HK-2 (cell line): ENCODE data around the gene CD22.

Experiments used
- DNase-seq: peaks from one replicate; pipeline ENCODE4 v3.0.0-alpha.2; 2018; ENCODE audit not compliant: unreplicated experiment

The CD22 gene

DNA sequence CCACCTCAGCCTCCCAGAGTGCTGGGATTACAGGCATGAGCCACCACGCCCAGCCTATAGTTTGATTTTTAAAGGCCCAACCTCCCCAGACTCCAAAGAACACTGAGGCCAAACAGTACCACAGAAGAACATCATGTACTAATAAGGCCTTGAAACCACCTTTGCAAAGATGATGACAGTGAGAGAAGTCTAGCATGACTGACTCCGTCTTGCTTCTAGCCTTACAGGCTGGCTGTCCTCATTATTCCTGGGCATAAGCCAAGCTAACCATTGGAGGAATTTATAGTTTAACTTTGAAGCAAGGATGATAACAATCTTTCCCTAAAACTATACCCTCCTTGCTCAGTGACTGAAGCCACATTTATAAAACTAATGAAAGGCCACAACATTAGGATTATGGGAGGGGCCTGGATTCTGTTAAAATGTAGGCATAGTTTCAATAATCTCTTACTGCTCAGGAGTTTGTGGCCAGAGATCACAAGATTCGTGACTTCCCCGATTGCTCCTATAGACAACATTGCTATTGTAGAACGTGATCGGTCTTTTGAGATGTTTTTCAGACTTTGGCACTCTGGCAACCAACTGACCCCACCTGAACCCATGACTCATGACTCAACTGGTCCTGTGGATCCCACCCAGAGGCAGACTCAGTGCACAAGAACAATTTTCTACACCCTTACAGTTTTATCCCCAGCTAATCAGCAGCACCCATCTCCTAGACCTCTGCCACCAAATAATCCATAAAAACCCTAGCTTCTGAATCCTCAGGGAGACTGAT, 59.5 kb downstream of the CD22 start:
- no peak for DNase-seq

DNA sequence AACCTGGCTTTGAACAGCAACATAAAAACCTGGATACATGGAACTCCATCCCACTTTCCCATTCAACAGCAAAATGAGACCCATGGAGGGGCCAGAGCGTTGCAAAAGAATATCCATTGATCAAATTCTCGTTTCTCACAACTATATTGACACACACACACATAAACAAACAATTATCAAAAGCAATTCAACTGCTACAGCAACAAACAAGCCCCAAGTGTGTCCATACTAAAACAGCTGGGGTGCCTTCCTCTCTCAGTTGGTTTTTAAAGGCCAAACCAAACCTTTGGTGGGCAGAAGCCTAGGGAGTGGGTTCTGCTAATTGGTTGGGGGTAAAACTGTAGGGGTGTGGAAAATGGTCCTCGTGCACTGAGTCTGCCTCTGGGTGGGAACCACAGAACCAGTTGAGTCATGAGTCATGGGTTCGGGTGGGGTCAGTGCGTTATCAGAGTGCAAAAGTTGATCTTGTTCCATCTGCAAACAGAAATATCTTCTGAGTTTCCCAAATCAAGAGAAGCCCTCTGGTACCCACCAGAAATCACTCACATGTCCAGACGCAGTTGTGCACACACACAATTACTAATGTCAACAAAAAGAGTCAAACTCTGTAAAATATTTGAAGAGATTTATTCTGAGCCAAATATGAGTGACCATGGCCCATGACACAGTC, 60.3 kb downstream of the CD22 start:
- DNase-seq, result no peak

DNA sequence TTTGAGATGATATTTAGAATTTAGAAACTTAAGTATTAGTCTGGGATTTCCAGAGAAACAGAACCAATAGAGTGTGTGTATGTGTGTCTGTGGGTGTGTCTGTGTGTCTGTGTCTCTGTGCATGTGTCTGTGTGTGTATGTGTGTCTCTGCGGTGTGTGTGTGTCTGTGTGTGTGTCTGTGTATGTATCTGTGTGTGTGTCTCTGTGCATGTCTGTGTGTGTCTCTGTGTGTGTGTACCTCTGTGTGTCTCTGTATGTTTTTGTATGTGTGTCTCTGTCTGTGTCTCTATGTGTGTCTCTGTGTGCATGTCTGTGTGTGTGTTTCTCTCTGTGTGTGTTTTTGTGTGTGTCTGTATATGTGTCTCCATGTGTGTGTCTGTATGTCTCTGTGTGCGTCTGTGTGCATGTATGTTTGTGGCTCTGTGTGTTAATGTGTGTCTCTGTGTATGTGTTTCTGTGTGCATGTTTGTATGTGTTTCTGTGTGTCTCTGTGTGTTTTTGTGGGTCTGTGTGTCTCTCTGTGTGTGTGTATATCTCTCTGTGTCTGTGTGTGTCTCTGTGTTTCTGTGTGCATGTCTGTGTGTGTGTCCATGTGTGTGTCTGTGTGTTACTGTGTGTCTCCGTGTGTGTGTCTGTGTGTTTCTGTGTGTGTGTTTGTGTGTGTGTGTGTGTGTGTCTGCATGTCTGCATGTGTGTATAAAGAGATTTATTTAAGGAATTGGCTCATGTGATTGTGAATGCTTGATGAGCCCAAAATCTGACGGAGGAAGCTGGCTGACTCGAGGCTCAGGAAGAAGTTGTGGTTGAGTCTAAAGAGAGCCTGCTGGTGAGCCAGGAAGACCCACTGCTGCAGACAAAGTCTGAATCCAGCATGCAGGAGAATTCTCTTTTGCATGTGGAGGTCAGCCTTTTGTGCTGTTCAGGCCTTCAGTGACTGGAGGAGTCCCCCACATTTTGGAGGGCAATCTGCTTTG, 64.0 kb downstream of the CD22 start:
- DNase-seq, result no peak

DNA sequence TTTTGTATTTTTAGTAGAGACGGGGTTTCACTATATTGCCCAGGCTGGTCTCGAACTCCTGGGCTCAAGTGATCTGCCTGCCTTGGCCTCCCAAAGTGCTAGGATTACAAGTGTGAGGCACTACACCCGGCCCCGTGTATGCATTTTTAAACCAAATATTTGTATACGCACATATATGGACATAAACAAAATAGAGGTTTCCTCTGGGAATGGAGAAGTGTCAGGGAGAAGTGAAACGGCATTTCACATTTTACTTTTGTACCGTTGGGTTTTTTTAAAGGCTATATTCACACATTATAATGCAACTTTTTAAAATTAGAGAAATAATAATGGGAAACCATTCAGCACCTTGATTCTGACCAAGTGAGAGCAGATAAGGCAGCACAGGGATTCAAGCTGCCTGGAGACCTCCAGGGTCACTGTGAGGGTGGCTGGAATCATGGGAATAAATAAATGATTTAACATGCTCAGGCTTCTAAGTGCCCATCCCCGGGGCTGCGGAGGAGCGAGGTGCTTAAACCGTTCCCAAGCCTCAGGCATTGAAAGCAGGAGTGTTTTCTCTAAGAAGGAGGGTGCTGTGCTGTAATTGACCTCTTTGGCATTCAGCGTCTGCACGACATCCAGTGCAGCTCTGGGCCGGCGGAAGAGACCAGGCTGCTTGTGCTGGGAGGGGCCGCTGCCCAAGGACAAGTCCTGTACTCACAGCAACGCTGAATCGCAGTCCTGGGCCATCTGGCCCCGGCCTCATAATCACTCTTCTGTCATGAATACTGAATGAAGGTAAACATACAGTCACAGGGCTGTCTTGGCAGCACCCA, 66.6 kb downstream of the CD22 start:
- no peak for DNase-seq

DNA sequence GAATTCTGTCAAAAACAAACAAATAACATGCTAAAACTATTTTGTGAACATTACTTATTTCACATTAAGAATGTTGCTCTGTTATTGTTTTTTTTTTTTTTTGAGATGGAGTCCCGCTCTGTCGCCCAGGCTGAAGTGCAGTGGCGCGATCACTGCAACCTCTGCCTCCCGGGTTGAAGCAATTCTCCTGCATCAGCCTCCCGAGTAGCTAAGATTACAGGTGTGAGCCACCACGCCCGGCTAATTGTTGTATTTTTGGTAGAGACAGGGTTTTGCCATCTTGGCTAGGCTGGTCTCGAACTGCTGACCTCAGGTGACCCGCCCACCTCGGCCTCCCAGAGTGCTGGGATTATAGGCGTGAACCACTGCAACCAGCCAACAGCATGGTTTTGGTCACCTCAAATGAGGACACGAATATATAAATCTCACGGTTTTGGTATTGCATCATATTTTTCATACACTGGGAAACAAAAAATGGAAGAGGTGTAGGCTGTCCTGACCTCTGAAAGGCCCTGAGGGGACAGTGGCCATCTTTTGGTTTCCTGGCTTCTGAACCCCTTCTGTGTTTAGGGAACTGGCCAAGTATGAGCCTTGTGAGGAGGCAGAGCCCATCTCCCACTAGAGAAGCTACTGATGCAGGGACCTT, 67.4 kb downstream of the CD22 start:
- no peak for DNase-seq
